MM.1S (cell line): Measurements from ENCODE around the gene OR5AL1.
"Not testable (repeated sequence)": the region's sequence is repeated elsewhere in the genome, so short reads cannot be mapped to it uniquely, and the experiment has no call there.

ENCODE experiments used
- DNase-seq: peaks from one replicate; pipeline ENCODE4 v3.0.0-alpha.2; 2015
- H2AFZ ChIP-seq: fragments of 300-600 bp; sonication (generic); 2 replicates; pipeline ENCODE4 v1.6.0; 2016; ENCODE audit warnings: antibody characterized with exemption, low read length
- H3F3A ChIP-seq: fragments of 300-600 bp; sonication (generic); 2 replicates; pipeline ENCODE4 v1.6.1; 2016; ENCODE audit warnings: mild to moderate bottlenecking, antibody characterized with exemption, low read length, moderate library complexity, mixed read lengths; ENCODE audit not compliant: insufficient read depth
- H3K27ac ChIP-seq: fragments of 300-600 bp; sonication (generic); 2 replicates; pipeline ENCODE4 v1.5.1; 2016; ENCODE audit warnings: mild to moderate bottlenecking, low read length
- H3K27me3 ChIP-seq: fragments of 300-600 bp; sonication (generic); replicated peaks from 2 replicates; pipeline ENCODE4 v1.6.0; 2016; ENCODE audit warnings: low read length; ENCODE audit not compliant: insufficient read depth
- H3K36me3 ChIP-seq: fragments of 300-600 bp; sonication (generic); replicated peaks from 2 replicates; pipeline ENCODE4 v1.6.1; 2016; ENCODE audit warnings: mild to moderate bottlenecking, low read length, mixed read lengths; ENCODE audit not compliant: insufficient read depth
- H3K4me1 ChIP-seq: fragments of 300-600 bp; sonication (generic); 2 replicates; pipeline ENCODE4 v1.6.1; 2016; ENCODE audit warnings: low read length, mixed read lengths
- H3K4me2 ChIP-seq: fragments of 300-600 bp; sonication (generic); 2 replicates; pipeline ENCODE4 v1.6.0; 2016; ENCODE audit warnings: low read depth, low read length
- H3K4me3 ChIP-seq: fragments of 300-600 bp; sonication (generic); 2 replicates; pipeline ENCODE4 v1.5.1; 2016; ENCODE audit warnings: low read length, mixed read lengths
- H3K79me2 ChIP-seq: fragments of 300-600 bp; sonication (generic); 2 replicates; pipeline ENCODE4 v1.6.1; 2016; ENCODE audit warnings: mixed run types, low read length, mixed read lengths
- H3K9ac ChIP-seq: fragments of 300-600 bp; sonication (generic); 2 replicates; pipeline ENCODE4 v1.6.1; 2016; ENCODE audit warnings: low read length, mixed read lengths
- H3K9me2 ChIP-seq: fragments of 300-600 bp; sonication (generic); replicated peaks from 2 replicates; pipeline ENCODE4 v1.6.1; 2016; ENCODE audit warnings: mild to moderate bottlenecking, low read length, mixed read lengths; ENCODE audit not compliant: insufficient read depth
- H3K9me3 ChIP-seq: fragments of 300-600 bp; sonication (generic); replicated peaks from 2 replicates; pipeline ENCODE4 v1.6.1; 2016; ENCODE audit warnings: mild to moderate bottlenecking, low read length, mixed read lengths; ENCODE audit not compliant: insufficient read depth
- H4K20me1 ChIP-seq: fragments of 300-600 bp; sonication (generic); 2 replicates; pipeline ENCODE4 v1.6.1; 2016; ENCODE audit warnings: mild to moderate bottlenecking, low read length, moderate library complexity, mixed read lengths; ENCODE audit not compliant: insufficient read depth
- CTCF ChIP-seq: fragments of 300-600 bp; sonication (generic); IDR thresholded peaks from 2 replicates; pipeline ENCODE4 v1.5.1; 2016; ENCODE audit warnings: antibody characterized with exemption, low read length, mixed read lengths
- EZH2 ChIP-seq: fragments of 300-600 bp; sonication (generic); optimal IDR thresholded peaks from 2 replicates; pipeline ENCODE3; 2017; ENCODE audit warnings: low read depth, mild to moderate bottlenecking, antibody characterized with exemption, low read length, mixed read lengths
- EZH2phosphoT487 ChIP-seq: fragments of 300-600 bp; sonication (generic); IDR thresholded peaks from 2 replicates; pipeline ENCODE4 v1.6.1; 2018; ENCODE audit warnings: antibody characterized with exemption, low read length

The OR5AL1 gene

GRCh38 chr11:56394381-56394780 is 18.1 kb upstream of the OR5AL1 start:
- no peaks in the 10 kb centered on the region for H3K9me3 ChIP-seq

GRCh38 chr11:56396047-56396446 is 16.4 kb upstream of the OR5AL1 start:
- Histone ChIP-seq H3K4me3 (no peak overlapping the region), H3K27me3 (no peaks in the 10 kb centered on the region), H3K79me2 (no peaks in the 10 kb centered on the region), H3F3A (no peaks in the 10 kb centered on the region), H3K9me2 (no peaks in the 10 kb centered on the region), H4K20me1 (no peaks in the 10 kb centered on the region), H3K36me3 (no peaks in the 10 kb centered on the region), H3K9me3 (no peaks in the 10 kb centered on the region), H3K4me1 (no peaks in the 10 kb centered on the region), H2AFZ (no peak overlapping the region), H3K4me2 (no peak overlapping the region), H3K9ac (no peak overlapping the region), H3K27ac (no peak overlapping the region)
- TF ChIP-seq EZH2phosphoT487 = no peak
- TF ChIP-seq EZH2 = no peak
- TF ChIP-seq CTCF = no peak
- DNase-seq = no peak

More at GRCh38 chr11:56394381-56394780, 18.1 kb upstream of the OR5AL1 start:
- H3K4me3 ChIP-seq = no peak overlapping the region
- no peaks in the 10 kb centered on the region for H3K4me1 ChIP-seq
- H3K27ac ChIP-seq = no peak overlapping the region
- H3K9me2 ChIP-seq = no peaks in the 10 kb centered on the region
- no peak overlapping the region for H3K9ac ChIP-seq
- TF ChIP-seq EZH2phosphoT487 (no peak), EZH2 (no peak), CTCF (no peak)
- no peaks in the 10 kb centered on the region for H4K20me1 ChIP-seq
- no peak for DNase-seq
- no peaks in the 10 kb centered on the region for H3K27me3 ChIP-seq
- no peaks in the 10 kb centered on the region for H3F3A ChIP-seq
- no peaks in the 10 kb centered on the region for H3K36me3 ChIP-seq
- H3K79me2 ChIP-seq = no peaks in the 10 kb centered on the region
- no peak overlapping the region for H3K4me2 ChIP-seq
- no peak overlapping the region for H2AFZ ChIP-seq

- not testable (repeated sequence) for H3F3A ChIP-seq, H3K36me3 ChIP-seq, DNase-seq, H3K9ac ChIP-seq, H3K4me1 ChIP-seq, H3K27me3 ChIP-seq, H2AFZ ChIP-seq, H4K20me1 ChIP-seq, H3K27ac ChIP-seq, H3K4me2 ChIP-seq, H3K4me3 ChIP-seq, H3K79me2 ChIP-seq, H3K9me2 ChIP-seq, H3K9me3 ChIP-seq
Observed at GRCh38 chr11:56401858-56402461, 10.5 kb upstream of the OR5AL1 start.

GRCh38 chr11:56404393-56404792 is 8.1 kb upstream of the OR5AL1 start:
- Histone ChIP-seq H3K9me2 (no peaks in the 10 kb centered on the region), H3K9ac (no peak overlapping the region), H3K27me3 (no peaks in the 10 kb centered on the region), H3K36me3 (no peaks in the 10 kb centered on the region), H3K79me2 (no peaks in the 10 kb centered on the region), H3K27ac (no peak overlapping the region), H3F3A (no peaks in the 10 kb centered on the region), H2AFZ (no peak overlapping the region), H3K4me3 (no peak overlapping the region), H3K4me1 (no peaks in the 10 kb centered on the region), H3K9me3 (no peaks in the 10 kb centered on the region; the same call in 1 of the 2 replicates), H3K4me2 (no peak overlapping the region), H4K20me1 (no peaks in the 10 kb centered on the region)
- no peak for DNase-seq
- no peak for TF ChIP-seq EZH2
- no peak for TF ChIP-seq CTCF
- no peak for TF ChIP-seq EZH2phosphoT487
